HG02763 (cell line): ENCODE measurements around the gene RPP25.
"Not testable (repeated sequence)": the region's sequence is repeated elsewhere in the genome, so short reads cannot be mapped to it uniquely, and the experiment has no call there.

ENCODE experiments used
- ATAC-seq: cut with Tn5 transposase; IDR thresholded peaks from one replicate; pipeline ENCODE4 v1.9.1; 2021; ENCODE audit warnings: mild to moderate bottlenecking, moderate library complexity; ENCODE audit not compliant: unreplicated experiment

The RPP25 gene

GRCh38 chr15:74963213-74963612 is 6.6 kb upstream of the RPP25 start:
- no peak for ATAC-seq

- ATAC-seq, result no peak
Measured at GRCh38 chr15:74962671-74963070, 6.1 kb upstream of the RPP25 start.

GRCh38 chr15:74962219-74962618 is 5.6 kb upstream of the RPP25 start:
- ATAC-seq, result no peak

GRCh38 chr15:74961616-74962015 is 5.0 kb upstream of the RPP25 start:
- no peak for ATAC-seq

GRCh38 chr15:74960995-74961588 is 4.5 kb upstream of the RPP25 start:
- no peak for ATAC-seq

GRCh38 chr15:74960286-74960685 is 3.7 kb upstream of the RPP25 start:
- ATAC-seq, result no peak

- ATAC-seq, result no peak
Measured at GRCh38 chr15:74959586-74959939, 3.0 kb upstream of the RPP25 start.

- no peak for ATAC-seq
Measured at GRCh38 chr15:74958908-74959585, 2.5 kb upstream of the RPP25 start.

GRCh38 chr15:74958320-74958907 is 1.8 kb upstream of the RPP25 start:
- no peak for ATAC-seq

GRCh38 chr15:74957476-74958035 is 984 bp upstream of the RPP25 start:
- no peak for ATAC-seq

GRCh38 chr15:74955796-74956647 is 550 bp downstream of the RPP25 start:
- ATAC-seq, result peak; percentile 36

- ATAC-seq, result no peak
Measured at GRCh38 chr15:74955017-74955416, 1.6 kb downstream of the RPP25 start.

- ATAC-seq, result no peak
Measured at GRCh38 chr15:74954515-74954914, 2.1 kb downstream of the RPP25 start.

GRCh38 chr15:74951006-74951405 is 5.6 kb downstream of the RPP25 start:
- no peak for ATAC-seq

- ATAC-seq, result no peak
Measured at GRCh38 chr15:74950078-74950908, 6.3 kb downstream of the RPP25 start.

GRCh38 chr15:74937590-74938371 is 18.8 kb downstream of the RPP25 start, which contains the start of gene COX5A:
Gene COX5A (minus strand): TSS chr15:74938073. CDS start chr15:74938014, 59 bp downstream.
- peak; percentile 91 for ATAC-seq

- no peak for ATAC-seq
Measured at GRCh38 chr15:74937272-74937589, 19.3 kb downstream of the RPP25 start.

GRCh38 chr15:74935193-74935592 is 21.4 kb downstream of the RPP25 start:
- ATAC-seq, result not testable (repeated sequence)

GRCh38 chr15:74933573-74933972 is 23.0 kb downstream of the RPP25 start:
- ATAC-seq, result no peak

GRCh38 chr15:74928771-74929198 is 27.8 kb downstream of the RPP25 start:
- ATAC-seq, result no peak
